K562 (cell line): ENCODE results near the gene RHOU.

Experiments used
- ARID1B ChIP-seq: fragments of 450-650 bp; IDR thresholded peaks from 2 replicates; pipeline ENCODE4 v1.6.1; 2016; ENCODE audit warnings: antibody characterized with exemption, mild to moderate bottlenecking, inconsistent platforms
- CBFA2T3 ChIP-seq: fragments of 450-650 bp; IDR thresholded peaks from 2 replicates; pipeline ENCODE4 v1.6.1; 2017
- EHMT2 ChIP-seq: fragments of 450-650 bp; IDR thresholded peaks from 2 replicates; pipeline ENCODE4 v1.6.1; 2018; ENCODE audit warnings: antibody characterized with exemption
- EP400 ChIP-seq: fragments of 450-650 bp; IDR thresholded peaks from 2 replicates; pipeline ENCODE4 v1.6.1; 2017; ENCODE audit warnings: antibody characterized with exemption, mild to moderate bottlenecking, moderate library complexity
- HNRNPH1 ChIP-seq: fragments of 200-400 bp; formaldehyde crosslinking; optimal IDR thresholded peaks from 2 replicates; pipeline ENCODE3; 2017; ENCODE audit warnings: low read depth, mild to moderate bottlenecking, low read length, moderate library complexity
- MXI1 ChIP-seq: IDR thresholded peaks from 2 replicates; pipeline ENCODE4 v1.6.1; 2011; ENCODE audit warnings: low read depth, mild to moderate bottlenecking, improper control_type of control experiment, low read length
- PHF8 ChIP-seq: fragments of 200-600 bp; sonication (generic); IDR thresholded peaks from 2 replicates; pipeline ENCODE4 v1.6.1; 2012; ENCODE audit warnings: mixed run types, mild to moderate bottlenecking, inconsistent platforms, low read length, moderate library complexity, borderline replicate concordance
- PYGO2 ChIP-seq: fragments of 450-650 bp; IDR thresholded peaks from 2 replicates; pipeline ENCODE4 v1.6.1; 2016; ENCODE audit warnings: mild to moderate bottlenecking, missing genetic modification characterization, moderate library complexity, missing compliant biosample characterization
- SAP30 ChIP-seq: fragments of 200-600 bp; sonication (generic); IDR thresholded peaks from 2 replicates; pipeline ENCODE4 v1.6.1; 2012; ENCODE audit warnings: borderline replicate concordance, low read depth, mild to moderate bottlenecking, moderate library complexity, low read length, control low read depth, inconsistent platforms; ENCODE audit not compliant: insufficient read depth, poor library complexity, severe bottlenecking
- SP1 ChIP-seq: sonication (generic); formaldehyde crosslinking; IDR thresholded peaks from 2 replicates; pipeline ENCODE4 v1.8.1; 2022; ENCODE audit warnings: mild to moderate bottlenecking, missing genetic modification reagents
- ZKSCAN8 ChIP-seq: fragments of 200-800 bp; sonication (Bioruptor generic); IDR thresholded peaks from 2 replicates; pipeline ENCODE4 v1.6.1; 2016; ENCODE audit warnings: missing genetic modification characterization, missing compliant biosample characterization
- ZNF24 ChIP-seq: fragments of 450-650 bp; IDR thresholded peaks from 2 replicates; pipeline ENCODE4 v1.6.1; 2016
- TF ChIP-seq, protein P1 (sequence below), 3 experiments: IDR thresholded peaks in 2 of 3; conservative IDR thresholded peaks in 1 of 3; 2 replicates each; pipeline ENCODE4 v1.5.1; 2011 to 2012; ENCODE audit warnings: low read length in 3 of 3, mild to moderate bottlenecking in 3 of 3, control low read depth in 2 of 3, improper control_type of control experiment in 1 of 3, inconsistent platforms in 1 of 3, low read depth in 1 of 3, mixed read lengths in 1 of 3, moderate library complexity in 1 of 3; ENCODE audit not compliant: insufficient read depth in 2 of 3
- TF ChIP-seq, protein P2 (sequence below): sonication (generic); formaldehyde crosslinking; IDR thresholded peaks from 2 replicates; pipeline ENCODE4 v1.4.0; 2020; ENCODE audit warnings: mild to moderate bottlenecking, missing genetic modification reagents

DNA sequence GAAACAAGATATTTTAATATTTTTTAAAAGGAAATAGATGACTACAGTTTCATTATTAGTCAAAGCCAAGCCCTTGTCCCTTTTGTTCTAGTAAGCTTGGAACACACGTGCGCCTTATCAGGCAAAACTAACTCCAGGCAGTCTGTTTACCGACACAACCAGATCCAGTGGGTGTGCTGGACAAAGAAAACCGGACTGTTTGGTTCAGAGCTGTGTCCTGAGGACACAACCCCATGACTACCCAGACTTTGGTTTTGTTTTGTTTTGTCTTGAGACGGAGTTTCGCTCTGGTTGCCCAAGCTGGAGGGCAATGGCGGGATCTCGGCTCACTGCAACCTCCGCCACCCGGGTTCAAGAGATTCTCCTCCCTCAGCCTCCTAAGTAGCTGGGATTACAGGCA lies 13.9 kb upstream of the RHOU start:
- TF ChIP-seq ARID1B = no peak
- TF ChIP-seq PHF8 = no peak
- no peak for TF ChIP-seq SP1 (CRISPR knock-in tag)
- no peak for TF ChIP-seq PYGO2 (tag)
- TF ChIP-seq CBFA2T3 = no peak
- TF ChIP-seq ZNF24 = no peak
- TF ChIP-seq SAP30 = no peak
- no peak for TF ChIP-seq EP400
- TF ChIP-seq, protein P1, sequence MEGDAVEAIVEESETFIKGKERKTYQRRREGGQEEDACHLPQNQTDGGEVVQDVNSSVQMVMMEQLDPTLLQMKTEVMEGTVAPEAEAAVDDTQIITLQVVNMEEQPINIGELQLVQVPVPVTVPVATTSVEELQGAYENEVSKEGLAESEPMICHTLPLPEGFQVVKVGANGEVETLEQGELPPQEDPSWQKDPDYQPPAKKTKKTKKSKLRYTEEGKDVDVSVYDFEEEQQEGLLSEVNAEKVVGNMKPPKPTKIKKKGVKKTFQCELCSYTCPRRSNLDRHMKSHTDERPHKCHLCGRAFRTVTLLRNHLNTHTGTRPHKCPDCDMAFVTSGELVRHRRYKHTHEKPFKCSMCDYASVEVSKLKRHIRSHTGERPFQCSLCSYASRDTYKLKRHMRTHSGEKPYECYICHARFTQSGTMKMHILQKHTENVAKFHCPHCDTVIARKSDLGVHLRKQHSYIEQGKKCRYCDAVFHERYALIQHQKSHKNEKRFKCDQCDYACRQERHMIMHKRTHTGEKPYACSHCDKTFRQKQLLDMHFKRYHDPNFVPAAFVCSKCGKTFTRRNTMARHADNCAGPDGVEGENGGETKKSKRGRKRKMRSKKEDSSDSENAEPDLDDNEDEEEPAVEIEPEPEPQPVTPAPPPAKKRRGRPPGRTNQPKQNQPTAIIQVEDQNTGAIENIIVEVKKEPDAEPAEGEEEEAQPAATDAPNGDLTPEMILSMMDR (IDR thresholded peaks at IDR 0.05 in 2 of 3, conservative IDR thresholded peaks at IDR 0.05 in 1 of 3; ENCODE audit: insufficient read depth in 2 of 3, low read depth in 1 of 3, low read length in 3 of 3) = no peak
- TF ChIP-seq HNRNPH1 = no peak
- TF ChIP-seq, protein P2, sequence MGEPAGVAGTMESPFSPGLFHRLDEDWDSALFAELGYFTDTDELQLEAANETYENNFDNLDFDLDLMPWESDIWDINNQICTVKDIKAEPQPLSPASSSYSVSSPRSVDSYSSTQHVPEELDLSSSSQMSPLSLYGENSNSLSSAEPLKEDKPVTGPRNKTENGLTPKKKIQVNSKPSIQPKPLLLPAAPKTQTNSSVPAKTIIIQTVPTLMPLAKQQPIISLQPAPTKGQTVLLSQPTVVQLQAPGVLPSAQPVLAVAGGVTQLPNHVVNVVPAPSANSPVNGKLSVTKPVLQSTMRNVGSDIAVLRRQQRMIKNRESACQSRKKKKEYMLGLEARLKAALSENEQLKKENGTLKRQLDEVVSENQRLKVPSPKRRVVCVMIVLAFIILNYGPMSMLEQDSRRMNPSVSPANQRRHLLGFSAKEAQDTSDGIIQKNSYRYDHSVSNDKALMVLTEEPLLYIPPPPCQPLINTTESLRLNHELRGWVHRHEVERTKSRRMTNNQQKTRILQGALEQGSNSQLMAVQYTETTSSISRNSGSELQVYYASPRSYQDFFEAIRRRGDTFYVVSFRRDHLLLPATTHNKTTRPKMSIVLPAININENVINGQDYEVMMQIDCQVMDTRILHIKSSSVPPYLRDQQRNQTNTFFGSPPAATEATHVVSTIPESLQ = no peak
- no peak for TF ChIP-seq EHMT2
- TF ChIP-seq ZKSCAN8 (CRISPR knock-in tag) = no peak
- TF ChIP-seq MXI1 = no peak
